ENCODE results near the gene TMEM125.

Gene TMEM125

DNA sequence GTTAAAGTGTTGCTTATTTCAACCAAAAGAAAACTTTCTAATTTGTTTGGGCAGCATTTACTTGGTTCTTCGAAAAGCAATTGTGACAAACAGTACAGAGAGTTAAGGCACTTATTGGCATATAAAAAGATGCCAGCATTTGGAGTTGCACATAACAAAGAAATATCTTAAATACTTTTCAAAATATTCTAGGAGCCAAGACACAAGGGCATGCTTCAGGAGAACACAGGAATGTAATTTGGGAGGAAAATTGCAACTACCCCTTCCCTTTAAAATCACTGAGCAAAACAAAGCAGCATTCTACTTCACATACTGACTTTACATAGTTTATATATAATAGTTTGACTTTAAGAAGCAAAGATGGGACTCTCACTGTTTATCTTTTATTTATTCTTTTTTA, 26.4 kb downstream of the TMEM125 start:
- DNase-seq = no peak

DNA sequence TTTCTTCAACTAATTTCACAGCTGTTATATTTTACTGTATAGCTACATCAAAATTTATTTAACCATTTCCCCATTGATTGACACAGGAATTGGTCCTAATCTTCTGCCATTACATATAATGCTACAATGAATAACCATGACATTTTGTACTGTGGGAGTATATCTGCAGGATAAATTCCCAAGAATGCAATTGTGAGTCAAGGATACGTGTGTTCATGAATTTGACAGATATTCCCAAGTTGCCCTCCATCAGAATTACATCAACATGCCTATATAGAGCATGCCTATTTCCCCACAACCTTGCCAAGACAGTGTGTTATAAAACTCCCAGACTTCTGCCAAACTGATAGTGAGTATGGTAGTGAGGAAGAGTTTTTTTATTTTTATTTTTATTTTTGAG, 28.3 kb downstream of the TMEM125 start:
- DNase-seq = no peak

DNA sequence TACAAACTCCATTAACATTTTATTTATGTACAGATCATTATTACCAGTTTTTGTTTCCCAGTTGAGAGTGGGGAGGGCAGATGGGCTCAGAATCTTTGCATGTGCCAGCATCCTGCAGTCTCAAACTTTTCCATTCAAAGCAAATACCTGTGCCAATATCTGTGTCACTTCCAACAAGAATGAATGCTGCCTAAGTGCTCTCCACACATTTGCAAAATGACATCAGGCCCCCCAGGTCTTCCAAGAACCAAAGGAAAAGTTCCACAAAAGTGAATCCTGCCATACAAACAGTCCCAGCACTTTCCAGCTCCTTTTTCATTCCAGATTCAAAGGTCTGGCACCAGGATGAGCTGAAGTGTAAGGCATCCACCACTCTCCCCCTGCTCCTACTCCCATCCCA, 29.3 kb downstream of the TMEM125 start:
- DNase-seq = no peak

DNA sequence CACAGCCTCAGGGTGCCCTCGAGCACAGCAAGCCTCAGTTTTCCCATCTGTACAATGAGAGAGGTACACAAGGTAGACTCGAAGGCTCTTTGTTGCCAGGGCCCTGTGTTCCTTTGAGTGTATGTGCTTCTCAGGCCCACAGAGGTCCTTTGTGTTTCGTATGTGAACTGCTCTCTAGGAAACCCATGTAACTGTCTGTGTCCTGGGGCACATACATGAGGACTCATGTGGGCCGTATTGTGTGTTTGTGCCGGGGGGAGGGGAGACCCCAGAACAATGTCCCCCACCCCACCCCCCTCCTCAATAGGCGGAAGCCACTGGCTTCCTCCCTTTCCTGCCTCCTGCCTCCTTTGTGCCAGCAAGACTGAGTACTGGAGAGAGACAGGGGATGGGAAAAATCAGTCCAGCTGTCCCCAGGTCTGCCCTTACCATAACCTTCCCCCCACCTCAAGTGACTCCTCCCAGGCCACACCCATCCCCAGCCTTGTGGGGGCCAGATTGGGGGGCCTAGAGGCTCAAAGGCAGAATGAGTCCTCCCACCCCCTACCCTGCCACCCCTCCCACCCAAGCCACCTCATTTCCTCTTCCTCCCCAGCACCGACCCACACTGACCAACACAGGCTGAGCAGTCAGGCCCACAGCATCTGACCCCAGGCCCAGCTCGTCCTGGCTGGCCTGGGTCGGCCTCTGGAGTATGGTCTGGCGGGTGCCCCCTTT, 30.8 kb downstream of the TMEM125 start, which contains the start of gene TIE1:
TIE1 (plus strand) TSS at position 605 of the 717 bp plus-strand sequence; CDS start at position 695, 90 bp downstream.
- DNase-seq = no peak

DNA sequence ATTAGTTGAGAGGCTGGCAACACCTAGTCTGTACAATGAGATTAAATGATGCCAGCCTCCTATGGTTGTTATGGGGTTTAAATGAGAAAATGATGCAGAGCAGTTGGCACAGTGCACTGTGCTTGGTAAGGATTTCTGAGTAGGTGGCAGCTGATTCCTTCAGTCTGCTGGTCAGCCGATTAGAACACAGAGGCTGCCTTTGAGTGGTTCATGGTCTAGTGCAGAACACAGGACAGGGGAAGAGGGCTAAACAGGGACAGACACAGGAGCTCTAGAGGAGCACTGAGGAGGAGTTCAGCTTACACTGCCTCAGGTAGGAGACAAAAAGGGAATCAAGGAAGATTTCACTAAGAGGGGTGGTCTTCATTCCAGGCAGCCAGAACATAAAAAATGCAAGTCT, 32.4 kb downstream of the TMEM125 start:
- DNase-seq = no peak

DNA sequence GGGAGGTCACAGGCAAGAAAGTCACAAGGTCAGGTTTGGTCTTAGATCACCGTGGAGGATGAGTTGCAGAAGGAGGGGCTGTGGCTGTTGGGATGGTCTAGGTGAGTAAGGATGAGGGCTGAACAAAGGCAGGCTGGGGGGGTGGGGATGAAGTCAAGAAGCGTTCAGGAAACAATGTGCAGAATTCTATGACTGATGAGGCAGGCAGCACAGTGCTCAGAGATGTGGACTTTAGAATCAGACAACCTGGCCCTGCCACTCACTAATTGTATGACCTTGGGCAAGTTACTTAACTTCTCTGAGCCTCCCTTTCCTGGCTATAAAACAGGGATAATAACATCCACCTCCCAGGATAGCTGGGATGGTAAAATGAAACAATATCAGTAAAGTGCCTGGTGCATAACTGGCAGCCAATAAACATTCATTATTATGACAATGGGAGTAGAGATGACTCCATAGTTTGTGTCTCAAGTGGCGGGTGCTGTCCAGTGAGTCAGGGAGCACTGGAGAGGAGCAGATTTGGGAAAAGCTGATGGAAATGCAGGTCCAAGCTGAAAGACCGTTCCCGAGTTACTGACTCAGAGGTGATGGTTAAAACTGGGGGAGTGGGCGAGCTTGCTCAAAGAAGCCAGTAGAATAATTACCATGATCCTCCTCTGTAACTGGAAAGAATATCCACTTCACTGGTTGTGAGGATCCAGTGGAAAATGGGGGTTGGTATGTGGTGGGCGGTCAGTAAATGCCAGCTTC, 33.1 kb downstream of the TMEM125 start:
- DNase-seq = no peak

DNA sequence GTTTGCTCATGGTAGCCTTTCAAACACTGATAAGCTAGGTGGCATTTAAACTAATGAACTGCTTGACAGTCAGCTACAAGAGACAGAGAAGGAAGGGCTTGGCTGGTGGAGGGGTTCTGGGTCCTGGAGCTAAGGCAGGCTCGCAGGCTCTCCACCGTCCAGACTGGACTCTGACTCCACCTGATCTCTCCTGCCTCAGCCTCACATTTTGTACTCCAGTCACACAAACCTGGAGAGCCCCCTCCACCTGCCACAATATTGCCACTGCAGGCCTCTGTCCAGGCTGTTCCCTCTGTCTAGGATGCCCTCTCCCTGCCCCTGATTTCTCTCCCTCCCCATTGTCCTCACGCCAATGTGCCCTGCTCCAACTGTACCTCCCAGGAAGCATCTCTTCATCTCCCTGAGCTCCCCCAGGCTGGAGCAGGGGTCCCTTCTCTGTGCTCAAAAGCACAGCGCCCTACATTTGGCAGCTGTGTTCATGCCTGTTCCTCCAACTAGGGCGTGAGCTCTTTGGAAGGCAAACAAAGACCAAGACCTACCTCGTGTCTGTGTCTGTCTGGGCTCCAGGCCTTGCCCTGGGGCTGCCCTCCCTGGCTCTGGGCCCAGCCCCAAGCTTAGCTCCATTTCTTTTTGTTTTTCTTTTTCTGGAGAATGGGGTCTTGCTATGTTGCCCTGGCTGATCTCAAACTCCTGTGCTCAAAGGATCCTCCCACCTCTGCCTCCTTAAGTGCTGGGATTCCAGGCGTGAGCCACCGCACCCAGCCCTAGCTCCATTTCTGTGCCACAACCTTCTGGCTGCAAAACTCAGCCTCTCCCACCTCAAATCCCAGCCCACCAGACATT, 33.9 kb downstream of the TMEM125 start:
- DNase-seq = no peak

DNA sequence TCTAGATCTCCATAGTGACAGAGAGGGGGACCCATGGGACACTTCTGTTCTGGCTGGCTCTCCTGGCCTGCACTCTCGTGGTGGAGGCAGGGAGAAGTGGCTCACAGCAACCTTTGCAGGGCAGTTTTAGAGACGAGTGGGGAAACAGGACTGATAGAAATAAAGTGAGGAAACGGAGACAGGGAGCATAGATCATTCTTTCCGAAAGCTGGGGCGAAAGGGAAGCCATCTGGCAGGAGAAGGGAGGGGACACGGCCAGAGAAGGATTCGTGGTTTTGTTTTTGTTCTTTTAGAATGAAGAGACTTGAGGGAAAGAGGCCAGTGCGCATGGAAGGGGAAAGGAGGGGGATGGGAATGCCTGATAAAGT, 34.5 kb downstream of the TMEM125 start:
- DNase-seq = no peak

DNA sequence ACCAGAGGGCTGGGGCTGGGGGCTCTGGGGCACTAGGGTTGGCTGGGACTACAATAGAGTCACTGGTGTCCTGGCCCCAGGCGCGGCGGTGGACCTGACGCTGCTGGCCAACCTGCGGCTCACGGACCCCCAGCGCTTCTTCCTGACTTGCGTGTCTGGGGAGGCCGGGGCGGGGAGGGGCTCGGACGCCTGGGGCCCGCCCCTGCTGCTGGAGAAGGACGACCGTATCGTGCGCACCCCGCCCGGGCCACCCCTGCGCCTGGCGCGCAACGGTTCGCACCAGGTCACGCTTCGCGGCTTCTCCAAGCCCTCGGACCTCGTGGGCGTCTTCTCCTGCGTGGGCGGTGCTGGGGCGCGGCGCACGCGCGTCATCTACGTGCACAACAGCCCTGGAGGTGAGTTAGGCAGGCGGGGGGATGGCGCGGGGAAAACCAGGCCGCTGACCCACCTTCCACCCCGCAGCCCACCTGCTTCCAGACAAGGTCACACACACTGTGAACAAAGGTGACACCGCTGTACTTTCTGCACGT, 35.1 kb downstream of the TMEM125 start:
- no peak for DNase-seq

DNA sequence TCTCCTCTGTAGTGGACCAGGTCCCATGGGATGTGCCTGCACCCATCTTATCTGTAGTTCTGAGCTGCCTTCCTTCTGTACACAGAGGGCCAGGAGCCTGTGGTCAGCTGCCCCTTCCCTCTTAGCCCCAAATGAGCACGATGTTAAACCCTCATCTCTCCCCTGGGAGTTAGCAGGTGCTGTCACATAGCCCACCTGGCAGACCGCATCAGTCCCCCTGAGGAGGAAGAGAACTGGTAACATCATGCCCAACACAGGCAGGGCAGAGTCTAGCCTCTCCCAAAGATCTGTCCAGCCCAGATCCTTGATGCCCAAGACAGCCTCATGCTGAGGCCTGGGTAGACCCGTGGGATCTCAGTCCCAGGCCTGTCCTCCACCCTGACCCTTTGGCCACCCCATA, 35.7 kb downstream of the TMEM125 start:
- DNase-seq = no peak

DNA sequence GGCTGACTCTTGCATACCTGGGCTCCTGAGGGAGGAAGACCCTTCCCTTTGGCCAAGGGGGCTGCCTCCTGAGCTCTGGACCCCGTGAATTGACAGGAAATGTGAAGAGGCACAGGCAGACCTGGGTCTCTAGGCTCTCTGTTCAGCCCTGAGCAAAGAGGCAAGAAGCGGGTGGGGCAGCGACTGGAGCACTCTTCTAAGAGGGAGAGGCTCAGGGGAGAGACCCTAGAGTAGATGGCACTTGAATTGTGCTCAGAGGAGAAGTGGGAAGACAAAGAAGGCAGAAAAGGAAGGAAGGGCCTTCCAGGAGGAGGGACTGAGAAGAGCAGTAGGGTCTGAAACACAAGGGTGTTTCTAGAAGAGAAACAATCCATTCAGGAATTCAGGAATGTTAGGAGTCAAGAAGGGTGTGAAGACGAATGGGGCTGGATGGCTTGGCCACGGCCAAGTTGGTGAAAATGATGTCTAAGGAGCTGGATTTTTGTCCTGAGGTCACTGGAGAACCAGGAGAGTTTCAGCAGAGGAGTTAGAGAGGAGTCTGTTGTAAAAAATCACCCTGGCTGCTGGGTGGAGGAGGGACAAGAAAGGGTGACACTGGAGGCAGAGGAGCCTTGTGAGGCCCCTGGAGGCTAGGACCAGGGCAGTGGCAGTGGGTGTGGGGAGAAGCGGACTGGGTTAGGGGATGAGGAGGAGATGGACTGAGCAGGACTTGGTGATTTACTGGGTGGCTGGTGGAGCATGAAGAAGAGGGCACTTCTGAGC, 36.3 kb downstream of the TMEM125 start:
- DNase-seq = no peak

DNA sequence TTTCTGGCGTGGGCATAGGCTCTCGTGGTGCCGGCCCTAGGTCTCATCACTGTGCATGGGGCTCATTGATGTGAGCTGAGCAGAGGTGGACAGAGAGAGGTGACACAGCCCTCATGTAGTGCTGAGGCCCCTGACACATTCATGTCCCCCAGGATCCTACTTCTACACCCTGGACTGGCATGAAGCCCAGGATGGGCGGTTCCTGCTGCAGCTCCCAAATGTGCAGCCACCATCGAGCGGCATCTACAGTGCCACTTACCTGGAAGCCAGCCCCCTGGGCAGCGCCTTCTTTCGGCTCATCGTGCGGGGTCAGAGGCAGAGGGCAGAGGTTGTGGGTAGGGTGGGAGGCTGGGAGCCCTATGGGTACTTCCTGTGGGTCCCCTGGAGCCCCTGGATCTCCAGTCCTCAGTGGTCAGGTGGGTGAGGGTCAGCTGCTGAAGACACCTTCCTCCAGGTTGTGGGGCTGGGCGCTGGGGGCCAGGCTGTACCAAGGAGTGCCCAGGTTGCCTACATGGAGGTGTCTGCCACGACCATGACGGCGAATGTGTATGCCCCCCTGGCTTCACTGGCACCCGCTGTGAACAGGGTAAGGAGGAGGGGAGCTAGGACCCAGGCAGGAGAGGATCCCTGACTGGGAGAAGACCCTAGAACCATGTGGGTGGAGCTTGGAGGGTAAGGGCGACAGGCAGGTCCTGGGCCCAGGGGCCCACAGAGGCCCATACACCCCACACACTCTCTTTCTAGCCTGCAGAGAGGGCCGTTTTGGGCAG, 37.1 kb downstream of the TMEM125 start:
- DNase-seq = no peak

DNA sequence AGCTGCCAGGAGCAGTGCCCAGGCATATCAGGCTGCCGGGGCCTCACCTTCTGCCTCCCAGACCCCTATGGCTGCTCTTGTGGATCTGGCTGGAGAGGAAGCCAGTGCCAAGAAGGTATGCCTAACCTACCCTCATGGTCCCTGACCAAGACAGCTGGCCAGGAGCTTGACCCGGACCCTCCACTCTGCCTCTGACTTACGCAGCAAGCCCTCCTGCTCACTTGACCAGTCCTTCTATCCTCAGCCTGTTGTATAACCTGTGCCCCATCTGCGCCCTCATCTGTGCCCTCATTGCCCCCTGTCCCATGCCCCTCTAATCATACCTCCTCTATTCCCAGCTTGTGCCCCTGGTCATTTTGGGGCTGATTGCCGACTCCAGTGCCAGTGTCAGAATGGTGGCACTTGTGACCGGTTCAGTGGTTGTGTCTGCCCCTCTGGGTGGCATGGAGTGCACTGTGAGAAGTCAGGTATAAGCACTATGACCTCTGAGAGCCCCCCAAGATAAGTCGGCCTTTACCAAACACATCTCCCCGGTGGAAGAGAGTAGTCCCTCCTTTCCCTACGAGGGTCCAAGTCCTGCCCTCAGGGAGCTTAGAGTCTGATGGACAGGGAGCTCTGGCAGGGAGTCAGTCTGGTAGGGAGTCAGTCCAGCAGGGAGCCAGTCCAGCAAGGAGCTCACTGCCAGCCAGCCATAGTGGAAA, 37.8 kb downstream of the TMEM125 start:
- no peak for DNase-seq

DNA sequence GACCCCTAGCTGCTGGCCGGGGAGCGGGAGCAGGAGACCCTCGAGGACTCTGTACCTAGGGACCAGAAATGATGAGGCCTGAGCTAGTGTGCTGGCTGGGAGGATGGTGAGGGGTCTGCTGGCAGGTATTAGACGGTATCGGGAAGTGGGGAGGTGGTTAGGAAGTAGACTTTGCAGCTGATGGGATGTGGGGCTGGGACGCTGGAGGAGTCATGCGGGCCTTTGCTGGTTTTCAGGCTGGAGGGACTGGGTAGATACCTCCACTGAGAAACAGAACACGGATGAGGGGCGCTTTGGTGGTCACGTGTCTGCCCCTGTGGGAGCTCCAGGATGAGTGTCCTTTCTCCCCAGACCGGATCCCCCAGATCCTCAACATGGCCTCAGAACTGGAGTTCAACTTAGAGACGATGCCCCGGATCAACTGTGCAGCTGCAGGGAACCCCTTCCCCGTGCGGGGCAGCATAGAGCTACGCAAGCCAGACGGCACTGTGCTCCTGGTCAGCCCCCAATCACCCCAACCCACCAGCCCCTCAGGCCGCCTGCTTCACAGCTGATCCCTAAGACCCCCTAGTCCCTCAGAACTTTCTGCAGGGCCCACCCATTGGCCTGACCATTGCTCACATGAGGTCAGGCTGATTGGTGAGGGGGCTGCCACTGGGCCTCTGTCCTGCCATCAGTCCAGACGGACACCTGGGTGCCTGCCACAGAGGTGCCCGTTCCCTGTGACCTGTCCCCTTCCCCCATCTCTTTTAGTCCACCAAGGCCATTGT, 39.0 kb downstream of the TMEM125 start:
- no peak for DNase-seq

DNA sequence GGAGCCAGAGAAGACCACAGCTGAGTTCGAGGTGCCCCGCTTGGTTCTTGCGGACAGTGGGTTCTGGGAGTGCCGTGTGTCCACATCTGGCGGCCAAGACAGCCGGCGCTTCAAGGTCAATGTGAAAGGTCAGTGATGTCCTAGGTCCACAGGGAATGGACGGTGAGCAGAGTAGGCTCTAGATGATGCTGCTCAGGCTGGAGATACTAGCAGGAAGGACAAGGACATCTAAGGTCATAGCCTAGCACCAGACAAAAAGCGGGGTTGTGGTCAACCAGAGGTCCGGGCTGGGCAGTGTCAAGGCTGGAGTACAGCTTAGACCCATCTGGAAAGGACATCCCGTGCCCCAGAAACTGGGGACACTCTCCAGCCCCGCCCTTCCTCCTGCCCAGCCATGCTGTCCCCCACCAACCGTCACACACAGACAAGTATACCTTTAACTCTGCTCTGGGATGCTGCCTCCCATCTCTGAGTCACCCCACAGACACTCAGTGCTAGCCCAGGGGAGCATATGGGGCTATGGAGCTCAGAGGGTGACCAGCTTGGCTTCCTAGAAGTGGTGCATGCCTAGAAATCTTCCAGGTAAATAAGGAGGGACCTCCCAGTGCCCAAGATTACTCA, 39.7 kb downstream of the TMEM125 start:
- no peak for DNase-seq

DNA sequence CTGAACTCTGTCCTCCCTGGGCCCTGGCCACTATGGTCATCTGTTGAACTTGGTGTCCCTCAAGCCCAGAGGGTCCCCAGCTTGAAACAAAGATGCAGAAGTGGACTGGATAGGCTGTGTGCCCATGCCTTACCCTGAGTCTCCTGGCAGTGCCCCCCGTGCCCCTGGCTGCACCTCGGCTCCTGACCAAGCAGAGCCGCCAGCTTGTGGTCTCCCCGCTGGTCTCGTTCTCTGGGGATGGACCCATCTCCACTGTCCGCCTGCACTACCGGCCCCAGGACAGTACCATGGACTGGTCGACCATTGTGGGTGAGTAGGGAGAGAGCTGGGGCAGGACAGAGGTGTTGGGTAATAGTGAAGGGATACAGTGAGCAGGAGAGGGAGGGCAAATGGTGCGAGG, 41.7 kb downstream of the TMEM125 start:
- no peak for DNase-seq

DNA sequence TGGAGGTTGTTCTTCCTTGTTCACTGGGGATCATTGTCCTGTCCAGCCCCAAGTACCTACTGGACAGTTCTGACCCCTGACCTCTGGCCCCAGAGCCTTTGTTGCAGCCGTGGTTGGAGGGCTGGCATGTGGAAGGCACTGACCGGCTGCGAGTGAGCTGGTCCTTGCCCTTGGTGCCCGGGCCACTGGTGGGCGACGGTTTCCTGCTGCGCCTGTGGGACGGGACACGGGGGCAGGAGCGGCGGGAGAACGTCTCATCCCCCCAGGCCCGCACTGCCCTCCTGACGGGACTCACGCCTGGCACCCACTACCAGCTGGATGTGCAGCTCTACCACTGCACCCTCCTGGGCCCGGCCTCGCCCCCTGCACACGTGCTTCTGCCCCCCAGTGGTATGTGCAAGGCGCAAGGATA, 42.4 kb downstream of the TMEM125 start:
- no peak for DNase-seq

DNA sequence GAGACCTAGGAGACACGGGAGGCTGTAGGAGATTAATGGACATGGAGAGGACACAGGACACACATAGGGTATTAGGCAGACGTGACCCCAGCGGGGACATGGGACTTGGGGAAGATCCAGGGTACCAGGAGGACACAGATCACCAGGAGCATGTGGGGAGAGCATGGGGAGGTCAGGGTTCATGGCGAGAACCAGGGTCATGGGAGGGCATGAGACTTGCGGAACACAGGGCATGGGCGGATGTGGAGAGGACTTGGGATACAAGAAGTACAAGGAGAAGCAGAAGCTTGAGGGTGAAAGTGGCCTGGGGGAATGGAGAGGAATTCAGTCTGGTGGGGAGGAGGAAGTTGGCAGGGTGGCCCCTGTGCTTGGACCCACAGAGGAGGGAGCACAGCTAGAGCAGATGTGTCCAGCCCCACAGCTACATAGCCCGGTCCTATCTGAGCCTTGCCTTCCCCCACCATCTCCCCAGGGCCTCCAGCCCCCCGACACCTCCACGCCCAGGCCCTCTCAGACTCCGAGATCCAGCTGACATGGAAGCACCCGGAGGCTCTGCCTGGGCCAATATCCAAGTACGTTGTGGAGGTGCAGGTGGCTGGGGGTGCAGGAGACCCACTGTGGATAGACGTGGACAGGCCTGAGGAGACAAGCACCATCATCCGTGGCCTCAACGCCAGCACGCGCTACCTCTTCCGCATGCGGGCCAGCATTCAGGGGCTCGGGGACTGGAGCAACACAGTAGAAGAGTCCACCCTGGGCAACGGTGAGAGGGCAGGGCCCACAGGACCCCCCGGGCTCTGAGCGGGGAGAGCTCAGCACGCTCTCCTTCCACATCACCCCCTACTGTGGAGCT, 43.1 kb downstream of the TMEM125 start:
- no peak for DNase-seq

DNA sequence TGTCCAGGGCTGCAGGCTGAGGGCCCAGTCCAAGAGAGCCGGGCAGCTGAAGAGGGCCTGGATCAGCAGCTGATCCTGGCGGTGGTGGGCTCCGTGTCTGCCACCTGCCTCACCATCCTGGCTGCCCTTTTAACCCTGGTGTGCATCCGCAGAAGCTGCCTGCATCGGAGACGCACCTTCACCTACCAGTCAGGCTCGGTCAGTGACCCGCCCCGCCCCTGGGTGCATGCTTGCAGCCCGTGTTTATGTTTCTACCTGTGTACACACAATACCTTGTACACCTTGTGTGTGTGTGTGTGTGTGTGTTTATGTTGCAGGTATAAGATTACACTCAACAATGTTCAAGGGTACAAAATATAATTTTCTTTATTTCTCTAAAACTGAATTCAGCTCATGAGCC, 44.0 kb downstream of the TMEM125 start:
- no peak for DNase-seq

All from GF-D8 (cell line).